OCI-LY3 (cell line): ENCODE results near the gene CKMT2.

Experiments
- H2AFZ ChIP-seq: fragments of 200-600, 300-600 bp; shearing (Covaris generic); 2 replicates; pipeline ENCODE4 v1.6.0; 2014; ENCODE audit warnings: antibody characterized with exemption, low read depth, low read length
- H3K27ac ChIP-seq: fragments of 200-600, 300-600 bp; sonication (generic); 2 replicates; pipeline ENCODE4 v1.5.1; 2014; ENCODE audit warnings: mild to moderate bottlenecking, low read length, moderate library complexity, mixed read lengths
- H3K27me3 ChIP-seq: fragments of 200-600, 300-600 bp; sonication (generic); 2 replicates; pipeline ENCODE4 v1.6.1; 2014; ENCODE audit warnings: low read depth, low read length, mixed read lengths
- H3K36me3 ChIP-seq: fragments of 200-600, 300-600 bp; sonication (generic); replicated peaks from 2 replicates; pipeline ENCODE3; 2014; ENCODE audit warnings: low read depth, low read length, mixed read lengths
- H3K4me1 ChIP-seq: fragments of 300-600, 200-600 bp; sonication (generic); 2 replicates; pipeline ENCODE4 v1.6.1; 2014; ENCODE audit warnings: low read length, mixed read lengths
- H3K4me2 ChIP-seq: fragments of 200-600, 300-600 bp; sonication (generic); 2 replicates; pipeline ENCODE4 v1.6.1; 2014; ENCODE audit warnings: low read length, mixed read lengths
- H3K4me3 ChIP-seq: fragments of 300-600, 200-600 bp; sonication (generic); 2 replicates; pipeline ENCODE4 v1.5.1; 2014; ENCODE audit warnings: antibody characterized with exemption, mild to moderate bottlenecking, low read length, moderate library complexity
- H3K79me2 ChIP-seq: fragments of 300-600, 200-600 bp; shearing (Covaris generic); 2 replicates; pipeline ENCODE4 v1.6.1; 2014; ENCODE audit warnings: mild to moderate bottlenecking, low read length, mixed read lengths
- H3K9ac ChIP-seq: fragments of 300-600, 200-600 bp; shearing (Covaris generic); 2 replicates; pipeline ENCODE4 v1.6.0; 2014; ENCODE audit warnings: mild to moderate bottlenecking, low read length, moderate library complexity
- H3K9me3 ChIP-seq: fragments of 200-600, 300-600 bp; shearing (Covaris generic); 2 replicates; pipeline ENCODE4 v1.6.1; 2014; ENCODE audit warnings: low read length, mixed read lengths; ENCODE audit not compliant: insufficient read depth
- H4K20me1 ChIP-seq: fragments of 200-600, 300-600 bp; sonication (generic); 2 replicates; pipeline ENCODE4 v1.6.1; 2016; ENCODE audit warnings: low read length, mixed read lengths; ENCODE audit not compliant: insufficient read depth
- EZH2phosphoT487 ChIP-seq: fragments of 200-600 bp; shearing (Covaris generic); IDR thresholded peaks from 2 replicates; pipeline ENCODE4 v1.6.1; 2018; ENCODE audit warnings: antibody characterized with exemption, mixed run types, low read depth
- TF ChIP-seq, protein P1 (sequence below): fragments of 200-600, 300-600 bp; sonication (generic); IDR thresholded peaks from 2 replicates; pipeline ENCODE4 v1.5.1; 2014; ENCODE audit warnings: antibody characterized with exemption, low read length, low read depth

CKMT2 gene

GRCh38 chr5:81230416-81230815 is 2.7 kb upstream of the CKMT2 start:
- H2AFZ ChIP-seq = no peak overlapping the region
- no peaks in the 10 kb centered on the region for H3K79me2 ChIP-seq
- H3K4me1 ChIP-seq = peaks cover 7% of the 10 kb centered on the region; the same call in 1 of the 2 replicates
- H3K4me2 ChIP-seq = no peak overlapping the region
- H4K20me1 ChIP-seq = no peaks in the 10 kb centered on the region
- peaks cover 6% of the 10 kb centered on the region; the same call in 1 of the 2 replicates for H3K27me3 ChIP-seq
- H3K36me3 ChIP-seq = no peaks in the 10 kb centered on the region
- H3K27ac ChIP-seq = no peak overlapping the region
- no peaks in the 10 kb centered on the region for H3K9me3 ChIP-seq
- H3K9ac ChIP-seq = no peak overlapping the region
- no peak overlapping the region for H3K4me3 ChIP-seq
- TF ChIP-seq, protein P1, sequence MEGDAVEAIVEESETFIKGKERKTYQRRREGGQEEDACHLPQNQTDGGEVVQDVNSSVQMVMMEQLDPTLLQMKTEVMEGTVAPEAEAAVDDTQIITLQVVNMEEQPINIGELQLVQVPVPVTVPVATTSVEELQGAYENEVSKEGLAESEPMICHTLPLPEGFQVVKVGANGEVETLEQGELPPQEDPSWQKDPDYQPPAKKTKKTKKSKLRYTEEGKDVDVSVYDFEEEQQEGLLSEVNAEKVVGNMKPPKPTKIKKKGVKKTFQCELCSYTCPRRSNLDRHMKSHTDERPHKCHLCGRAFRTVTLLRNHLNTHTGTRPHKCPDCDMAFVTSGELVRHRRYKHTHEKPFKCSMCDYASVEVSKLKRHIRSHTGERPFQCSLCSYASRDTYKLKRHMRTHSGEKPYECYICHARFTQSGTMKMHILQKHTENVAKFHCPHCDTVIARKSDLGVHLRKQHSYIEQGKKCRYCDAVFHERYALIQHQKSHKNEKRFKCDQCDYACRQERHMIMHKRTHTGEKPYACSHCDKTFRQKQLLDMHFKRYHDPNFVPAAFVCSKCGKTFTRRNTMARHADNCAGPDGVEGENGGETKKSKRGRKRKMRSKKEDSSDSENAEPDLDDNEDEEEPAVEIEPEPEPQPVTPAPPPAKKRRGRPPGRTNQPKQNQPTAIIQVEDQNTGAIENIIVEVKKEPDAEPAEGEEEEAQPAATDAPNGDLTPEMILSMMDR = no peak
- TF ChIP-seq EZH2phosphoT487 = no peak

DNA sequence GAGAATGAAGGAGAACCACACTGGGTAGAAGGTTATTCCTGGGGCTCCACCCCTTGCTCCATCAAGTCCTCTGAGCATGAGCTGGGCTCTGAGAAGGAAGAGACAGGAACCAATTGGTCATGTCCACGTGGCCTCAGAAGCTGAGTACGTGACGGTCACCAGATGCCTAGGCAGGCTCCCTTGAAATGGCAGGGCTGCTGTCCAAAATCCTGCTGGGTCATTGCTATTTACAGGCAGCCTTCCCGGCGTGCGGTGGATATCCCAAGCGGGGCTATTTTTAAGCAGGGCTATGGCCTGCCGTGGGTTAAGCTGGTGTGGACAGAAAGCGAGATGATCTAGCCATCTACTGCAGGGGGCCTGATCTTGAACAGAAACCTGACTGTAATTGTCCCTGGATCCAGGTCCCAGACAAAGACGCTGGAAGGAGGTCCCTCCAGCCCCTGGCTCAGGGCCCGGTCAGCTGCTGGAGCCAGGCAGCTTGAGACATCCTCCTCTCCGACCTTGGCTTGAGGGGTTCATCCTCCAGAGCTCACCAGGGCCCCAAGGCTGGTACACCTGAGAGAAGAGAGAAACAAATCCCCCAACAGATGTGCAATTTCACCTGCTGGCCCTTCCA is 550 bp upstream of the CKMT2 start:
- no peaks in the 10 kb centered on the region for H3K27me3 ChIP-seq
- no peaks in the 10 kb centered on the region for H3K9me3 ChIP-seq
- no peaks in the 10 kb centered on the region for H3K4me1 ChIP-seq
- no peak overlapping the region for H3K9ac ChIP-seq
- H2AFZ ChIP-seq = no peak overlapping the region
- H4K20me1 ChIP-seq = no peaks in the 10 kb centered on the region
- no peak overlapping the region for H3K4me3 ChIP-seq
- TF ChIP-seq, protein P1 = no peak
- no peak for TF ChIP-seq EZH2phosphoT487
- H3K4me2 ChIP-seq = no peak overlapping the region
- H3K79me2 ChIP-seq = no peaks in the 10 kb centered on the region
- no peak overlapping the region for H3K27ac ChIP-seq
- H3K36me3 ChIP-seq = no peaks in the 10 kb centered on the region

- Histone ChIP-seq H3K27me3 (no peaks in the 10 kb centered on the region), H3K4me3 (no peak overlapping the region), H3K4me1 (no peaks in the 10 kb centered on the region), H3K9ac (no peak overlapping the region), H3K27ac (no peak overlapping the region), H3K9me3 (no peaks in the 10 kb centered on the region), H2AFZ (no peak overlapping the region), H4K20me1 (no peaks in the 10 kb centered on the region), H3K36me3 (no peaks in the 10 kb centered on the region), H3K79me2 (no peaks in the 10 kb centered on the region), H3K4me2 (no peak overlapping the region)
- no peak for TF ChIP-seq EZH2phosphoT487
- TF ChIP-seq, protein P1 = no peak
These were observed 1.2 kb downstream of the CKMT2 start for GRCh38 chr5:81234299-81234698.

- Histone ChIP-seq H3K27me3 (no peaks in the 10 kb centered on the region), H3K9ac (no peak overlapping the region), H3K36me3 (no peaks in the 10 kb centered on the region), H2AFZ (no peak overlapping the region), H3K4me3 (no peak overlapping the region), H3K9me3 (no peaks in the 10 kb centered on the region), H4K20me1 (no peaks in the 10 kb centered on the region), H3K27ac (no peak overlapping the region), H3K4me1 (no peaks in the 10 kb centered on the region), H3K4me2 (no peak overlapping the region), H3K79me2 (no peaks in the 10 kb centered on the region)
- TF ChIP-seq EZH2phosphoT487 = no peak
- TF ChIP-seq, protein P1 = no peak
These were observed 1.7 kb downstream of the CKMT2 start for GRCh38 chr5:81234801-81235200.
